ENCODE data around the gene FGFBP3.
A peak's percentile ranks its signal among the peaks of the same experiment; 100 is the strongest.

FGFBP3 gene

GRCh38 chr10:91901784-91902677, 7.3 kb downstream of the FGFBP3 start:
- DNase-seq, result peak; percentile 71 to 93 (median 86)

GRCh38 chr10:91897421-91897820, 11.9 kb downstream of the FGFBP3 start:
- DNase-seq, result no peak

- DNase-seq, result no peak
Measured at GRCh38 chr10:91896212-91896756, 13.0 kb downstream of the FGFBP3 start.

- peak in 2 of 4 experiments; percentile 31 to 51 for DNase-seq
Measured at GRCh38 chr10:91894261-91894685, 15.0 kb downstream of the FGFBP3 start.

- DNase-seq, result peak in 3 of 4 experiments; percentile 10 to 75 (median 52)
Measured at GRCh38 chr10:91893051-91893450, 16.2 kb downstream of the FGFBP3 start.

- DNase-seq, result peak; percentile 69 to 85 (median 70)
Measured at GRCh38 chr10:91891125-91892001, 17.9 kb downstream of the FGFBP3 start.

GRCh38 chr10:91887272-91888076, 21.8 kb downstream of the FGFBP3 start:
- peak in 2 of 4 experiments; percentile 27 to 44 for DNase-seq

GRCh38 chr10:91886954-91887271, 22.4 kb downstream of the FGFBP3 start:
- no peak for DNase-seq

- no peak for DNase-seq
Measured at GRCh38 chr10:91885362-91886079, 23.8 kb downstream of the FGFBP3 start.

GRCh38 chr10:91884536-91884935, 24.8 kb downstream of the FGFBP3 start:
- no peak for DNase-seq

- DNase-seq, result no peak
Measured at GRCh38 chr10:91883549-91884444, 25.5 kb downstream of the FGFBP3 start.

- no peak for DNase-seq
Measured at GRCh38 chr10:91880310-91880709, 29.0 kb downstream of the FGFBP3 start.

GRCh38 chr10:91879515-91880170, 29.6 kb downstream of the FGFBP3 start:
- DNase-seq, result no peak

- DNase-seq, result no peak
Measured at GRCh38 chr10:91875779-91876178, 33.5 kb downstream of the FGFBP3 start.

GRCh38 chr10:91875156-91875555, 34.1 kb downstream of the FGFBP3 start:
- DNase-seq, result no peak

GRCh38 chr10:91865562-91866081, 43.7 kb downstream of the FGFBP3 start:
- DNase-seq, result no peak

GRCh38 chr10:91864744-91865143, 44.5 kb downstream of the FGFBP3 start:
- DNase-seq, result no peak

- DNase-seq, result no peak
Measured at GRCh38 chr10:91864099-91864498, 45.2 kb downstream of the FGFBP3 start.

- DNase-seq, result no peak
Measured at GRCh38 chr10:91860885-91861284, 48.4 kb downstream of the FGFBP3 start.

- DNase-seq, result peak; percentile 8 to 14 (median 10)
Measured at GRCh38 chr10:91856637-91857036, 52.6 kb downstream of the FGFBP3 start.
